Gastroesophageal sphincter (tissue), 4 donors: Measurements from ENCODE around the gene CADM1. TPM values are rescaled to one million over a fixed set of nuclear protein-coding genes. Genes with fewer than 3 reads are reported as not detected.

ENCODE experiments used
- ATAC-seq: fragments of 150-250 bp; one replicate; pipeline ENCODE4 v1.9.1; 2016; ENCODE audit warnings: mild to moderate bottlenecking, moderate library complexity
- H3K27ac ChIP-seq, 4 donors: fragments of 200-600 bp; sonication (generic) in 3 of 4; 1 replicate in 3 of 4; 2 replicates in 1 of 4; pipeline ENCODE4 v1.5.1; 2016 to 2019
- H3K27me3 ChIP-seq: fragments of 200-600 bp; sonication (generic); one replicate; pipeline ENCODE4 v1.5.1; 2019
- H3K36me3 ChIP-seq, 2 donors: fragments of 200-600 bp; sonication (generic); one replicate each; pipeline ENCODE4 v1.5.1; 2019; ENCODE audit warnings: control low read depth in 1 of 2
- H3K4me1 ChIP-seq, 3 donors: fragments of 200-600 bp; sonication (generic); 1 replicate in 2 of 3; 2 replicates in 1 of 3; pipeline ENCODE4 v1.5.1; 2016 to 2019; ENCODE audit warnings: control low read depth in 2 of 3
- H3K4me3 ChIP-seq, 2 donors: fragments of 200-600 bp; sonication (generic); one replicate each; pipeline ENCODE4 v1.5.1; 2019; ENCODE audit warnings: mild to moderate bottlenecking in 1 of 2, moderate library complexity in 1 of 2
- H3K9me3 ChIP-seq, 3 donors: fragments of 200-600 bp; sonication (generic); one replicate each; pipeline ENCODE4 v1.5.1; 2017 to 2019; ENCODE audit warnings: control low read depth in 2 of 3
- CTCF ChIP-seq, 4 experiments: fragments of 200-600 bp in 2 of 4; fragments of 450-650 bp in 2 of 4; sonication (generic) in 1 of 4; IDR thresholded peaks; one replicate each; pipeline ENCODE4 v1.5.1; 2017 to 2019; ENCODE audit warnings: antibody characterized with exemption in 4 of 4, mild to moderate bottlenecking in 2 of 4, moderate library complexity in 2 of 4
- EP300 ChIP-seq: sonication (generic); formaldehyde crosslinking; IDR thresholded peaks from one replicate; pipeline ENCODE4 v1.6.1; 2017; ENCODE audit warnings: antibody characterized with exemption, mild to moderate bottlenecking
- POLR2A ChIP-seq, 2 donors: fragments of 450-650 bp; IDR thresholded peaks; one replicate each; pipeline ENCODE4 v1.6.1; 2017; ENCODE audit warnings: antibody characterized with exemption in 2 of 2, mild to moderate bottlenecking in 2 of 2, moderate library complexity in 1 of 2
- POLR2AphosphoS5 ChIP-seq: sonication (generic); formaldehyde crosslinking; IDR thresholded peaks from one replicate; pipeline ENCODE4 v1.6.1; 2017; ENCODE audit warnings: antibody characterized with exemption
- WGBS, 2 donors: methylation state at CpG; one replicate each; pipeline ENCODE4 v1.1.5; 2018; ENCODE audit warnings: low coverage in 1 of 2; 5-methylcytosine and 5-hydroxymethylcytosine counted together
- total RNA-seq, 4 donors: library from RNA; depleted of rRNA; stranded (reverse); fragments of >200 nt; gene quantifications; one replicate each; pipeline ENCODE4 v1.1.0, GENCODE V29; 2016

Gene CADM1
- total RNA-seq, 4 donors from 2014 or later, result 10.4 to 23.5 (median 17.1) TPM

GRCh38 chr11:115127790-115128189, 376.4 kb downstream of the CADM1 start:
- Histone ChIP-seq H3K4me1 (no peaks in the 10 kb centered on the region), H3K9me3 (no peaks in the 10 kb centered on the region), H3K36me3 (no peaks in the 10 kb centered on the region), H3K4me3 (no peak overlapping the region), H3K27ac (no peak overlapping the region), H3K27me3 (peaks cover 6% of the 10 kb centered on the region)
- TF ChIP-seq POLR2AphosphoS5 (no peak), EP300 (no peak), POLR2A (IDR thresholded peaks at IDR 0.05) (no peak), CTCF (IDR thresholded peaks at IDR 0.05) (no peak)
- WGBS, 2 donors, result 92% methylated on average over 2 of the region's 3 CpGs; no CpG with 5 or more reads in 1 of the 2 donors
- no peak for ATAC-seq

GRCh38 chr11:115126515-115127208, 377.6 kb downstream of the CADM1 start:
- Histone ChIP-seq H3K4me1 (no peaks in the 10 kb centered on the region), H3K36me3 (no peaks in the 10 kb centered on the region), H3K9me3 (no peaks in the 10 kb centered on the region), H3K27me3 (peaks cover 3% of the 10 kb centered on the region), H3K4me3 (no peak overlapping the region), H3K27ac (no peak overlapping the region)
- TF ChIP-seq POLR2AphosphoS5, result no peak
- no peak for TF ChIP-seq POLR2A (IDR thresholded peaks at IDR 0.05)
- TF ChIP-seq EP300, result no peak
- no peak for TF ChIP-seq CTCF (IDR thresholded peaks at IDR 0.05)
- ATAC-seq, result no peak
- 53 to 73% methylated on average over 6 to 9 of the region's 10 CpGs for WGBS, 2 donors

GRCh38 chr11:115126092-115126491, 378.1 kb downstream of the CADM1 start:
- 71 to 100% methylated on average over 1 of the region's 2 CpGs for WGBS, 2 donors
- no peak for ATAC-seq
- Histone ChIP-seq H3K36me3 (no peaks in the 10 kb centered on the region), H3K27me3 (peaks cover 3% of the 10 kb centered on the region), H3K4me3 (no peak overlapping the region), H3K4me1 (no peaks in the 10 kb centered on the region), H3K27ac (no peak overlapping the region), H3K9me3 (no peaks in the 10 kb centered on the region)
- no peak for TF ChIP-seq POLR2A (IDR thresholded peaks at IDR 0.05)
- TF ChIP-seq POLR2AphosphoS5, result no peak
- no peak for TF ChIP-seq EP300
- TF ChIP-seq CTCF (IDR thresholded peaks at IDR 0.05), result no peak

GRCh38 chr11:115124786-115125185, 379.4 kb downstream of the CADM1 start:
- Histone ChIP-seq H3K27ac (no peak overlapping the region), H3K4me3 (no peak overlapping the region), H3K9me3 (no peaks in the 10 kb centered on the region), H3K27me3 (peaks cover 3% of the 10 kb centered on the region), H3K36me3 (no peaks in the 10 kb centered on the region), H3K4me1 (no peaks in the 10 kb centered on the region)
- TF ChIP-seq POLR2A (IDR thresholded peaks at IDR 0.05), result no peak
- no peak for TF ChIP-seq CTCF (IDR thresholded peaks at IDR 0.05)
- TF ChIP-seq POLR2AphosphoS5, result no peak
- TF ChIP-seq EP300, result no peak
- WGBS, 2 donors, result 71 to 78% methylated on average over 4 of the region's 4 CpGs
- no peak for ATAC-seq

- no peak for ATAC-seq
- Histone ChIP-seq H3K36me3 (no peaks in the 10 kb centered on the region), H3K27ac (no peak overlapping the region), H3K4me3 (no peak overlapping the region), H3K27me3 (peaks cover 3% of the 10 kb centered on the region), H3K9me3 (no peaks in the 10 kb centered on the region), H3K4me1 (no peaks in the 10 kb centered on the region)
- 80 to 83% methylated on average over 4 to 7 of the region's 7 CpGs for WGBS, 2 donors
- TF ChIP-seq EP300 (no peak), POLR2A (IDR thresholded peaks at IDR 0.05) (no peak), POLR2AphosphoS5 (no peak)
Observed at GRCh38 chr11:115123641-115124040, 380.6 kb downstream of the CADM1 start.
